Natural killer cell (primary cell): Measurements from ENCODE around the gene MUC5AC. TPM values are rescaled to one million over a fixed set of nuclear protein-coding genes. Genes with fewer than 3 reads are reported as not detected.

ENCODE experiments used
- total RNA-seq, 4 donors: library from RNA; stranded (reverse); fragments of 120-200 nt in 1 of 4; gene quantifications; one replicate each; pipeline versions ENCODE4 v1.2.3 to v1.2.4, GENCODE V29; 2013 to 2022

MUC5AC gene
- total RNA-seq, 3 donors from 2014 or later (not counting 1 experiment from before 2014, with no cell fraction given): not detected

Other genes starting within 250 kb of the MUC5AC start
- gene CHID1, start 247.1 kb upstream of the MUC5AC start, total RNA-seq: 10 to 100 TPM; 32.6 to 40.3 (median 33.2) TPM
- 100 to 1,000 TPM in 1 of 3 donors, 10 to 100 TPM in 2; 57.2 to 120 (median 82.9) TPM for gene AP2A2, start 232.1 kb upstream of the MUC5AC start, total RNA-seq
- gene MUC6, start 121.2 kb upstream of the MUC5AC start, total RNA-seq: not detected
- gene MUC2, start 83.1 kb upstream of the MUC5AC start, total RNA-seq: not detected
- gene MUC5B, start 65.1 kb downstream of the MUC5AC start, total RNA-seq: not detected
- 10 to 100 TPM; 49.3 to 61.8 (median 54.8) TPM for gene TOLLIP, start 151.7 kb downstream of the MUC5AC start, total RNA-seq
- gene BRSK2, start 232.0 kb downstream of the MUC5AC start, total RNA-seq: under 1 TPM in 2 of 3 donors, not detected in 1; 0.11 to 0.14 TPM